Measurements from ENCODE around the gene KCND3.
"Not testable (repeated sequence)": the region's sequence is repeated elsewhere in the genome, so short reads cannot be mapped to it uniquely, and the experiment has no call there.

KCND3 gene

DNA sequence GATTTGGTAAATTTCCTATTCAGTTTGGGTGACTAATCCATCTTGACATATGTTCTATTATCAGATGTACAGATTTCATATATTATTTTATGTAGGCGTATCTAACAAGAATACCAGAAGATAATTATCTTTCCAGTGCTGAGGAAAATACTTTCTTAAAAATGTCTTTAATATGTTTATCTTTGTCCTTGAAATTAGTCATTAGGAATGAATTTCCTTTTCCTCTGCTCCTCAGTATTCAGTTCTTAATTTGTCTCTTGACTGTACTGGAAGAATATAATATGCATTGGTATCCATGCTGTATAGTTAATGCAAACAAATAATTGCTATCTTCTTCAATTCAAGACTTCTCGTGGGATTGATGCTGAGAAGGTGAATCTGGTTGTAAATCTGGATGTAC is 227.1 kb downstream of the KCND3 start:
- no peak for DNase-seq

DNA sequence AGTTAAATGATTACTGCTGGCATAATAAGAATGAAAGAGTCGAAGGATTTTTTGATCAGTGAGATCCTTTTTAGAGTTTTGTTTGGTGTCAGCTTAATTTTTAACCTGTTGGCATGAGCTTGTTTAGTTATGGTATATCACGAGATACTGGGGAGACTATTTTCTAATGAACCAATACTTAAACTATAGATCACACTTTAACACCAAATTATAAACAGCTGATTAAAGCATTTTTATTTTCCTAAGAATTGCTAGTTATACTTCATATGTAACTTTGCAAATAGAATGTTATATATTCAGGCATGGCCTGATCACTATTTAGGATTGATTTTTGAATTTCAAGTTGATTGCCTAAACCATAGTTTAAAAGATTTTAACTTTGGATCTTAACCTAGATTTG is 227.8 kb downstream of the KCND3 start:
- DNase-seq: no peak

DNA sequence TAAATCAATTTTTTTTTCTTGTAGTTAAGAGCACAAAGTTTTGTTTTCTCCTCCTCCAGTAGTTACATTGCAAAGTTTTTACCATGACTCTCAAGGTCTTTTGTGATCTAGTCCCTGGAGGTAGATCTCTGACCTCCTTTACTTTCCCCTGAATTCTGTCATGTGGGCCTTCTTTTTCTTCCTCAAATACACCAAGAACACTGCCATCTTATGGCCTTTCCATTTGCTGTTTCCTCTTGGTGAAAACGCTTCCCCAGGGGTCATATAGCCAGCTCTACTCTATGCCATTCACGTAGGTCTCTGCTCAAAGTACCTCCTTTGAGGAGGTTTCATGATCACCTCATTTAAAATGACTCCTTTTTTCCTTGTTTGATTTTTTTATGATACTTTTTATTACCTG is 231.1 kb downstream of the KCND3 start:
- DNase-seq: no peak

DNA sequence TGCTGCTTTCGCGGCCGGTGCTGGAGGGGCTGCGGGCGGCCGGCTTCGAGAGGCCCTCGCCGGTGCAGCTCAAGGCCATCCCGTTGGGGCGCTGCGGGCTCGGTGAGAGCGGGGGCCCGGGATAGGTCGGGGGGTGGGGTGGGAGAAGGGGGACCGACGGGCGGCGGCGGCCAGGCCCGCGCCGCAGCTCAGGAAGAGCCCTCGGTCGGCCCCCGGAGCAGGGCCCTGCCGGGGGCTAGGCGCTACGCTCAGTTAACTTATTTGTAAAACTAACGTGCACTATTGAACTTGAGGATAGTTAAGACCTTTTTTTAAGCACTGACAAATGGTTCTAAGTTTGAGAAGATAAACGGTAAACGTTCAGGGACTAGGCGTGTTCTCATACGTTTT is 233.3 kb downstream of the KCND3 start:
- no peak for DNase-seq

DNA sequence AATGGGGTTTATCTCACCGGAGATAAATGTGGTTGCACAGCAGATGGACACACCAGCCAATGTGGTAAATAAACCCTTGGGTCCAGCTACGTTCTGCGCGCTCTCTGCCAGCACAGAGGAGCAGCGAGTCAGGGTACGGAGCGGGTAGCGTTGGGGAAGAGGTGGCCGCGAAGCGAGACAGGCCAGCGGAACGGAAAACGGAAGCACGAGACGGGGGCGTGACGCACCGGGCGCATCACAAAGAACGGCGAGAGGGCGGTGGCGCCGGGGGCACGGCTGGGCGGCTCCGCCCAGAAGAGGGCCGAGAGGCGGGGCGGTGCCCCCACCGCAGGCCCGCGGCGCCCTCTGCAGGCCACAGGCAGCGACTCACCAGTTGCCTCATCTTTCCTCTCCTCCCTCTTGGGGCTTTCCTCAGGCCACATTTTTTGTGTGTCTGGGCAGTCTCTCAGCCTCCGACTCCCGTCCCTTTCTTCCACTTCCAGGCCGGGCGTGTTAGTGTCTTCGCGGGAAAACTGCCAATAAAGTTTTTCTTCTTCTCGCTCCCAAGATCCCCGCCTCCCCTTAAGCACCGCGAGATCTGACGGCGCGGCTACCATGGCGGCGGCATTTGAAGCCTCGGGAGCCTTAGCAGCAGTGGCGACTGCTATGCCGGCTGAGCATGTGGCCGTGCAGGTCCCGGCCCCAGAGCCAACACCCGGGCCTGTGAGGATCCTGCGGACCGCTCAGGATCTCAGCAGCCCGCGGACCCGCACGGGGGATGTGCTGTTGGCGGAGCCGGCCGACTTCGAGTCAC is 233.9 kb downstream of the KCND3 start, which contains the start of gene DDX20:
TSS of gene DDX20 (plus strand) at position 571 of the 793 bp plus-strand sequence. CDS start at position 595, 24 bp downstream.
- DNase-seq: peak; percentile 93

DNA sequence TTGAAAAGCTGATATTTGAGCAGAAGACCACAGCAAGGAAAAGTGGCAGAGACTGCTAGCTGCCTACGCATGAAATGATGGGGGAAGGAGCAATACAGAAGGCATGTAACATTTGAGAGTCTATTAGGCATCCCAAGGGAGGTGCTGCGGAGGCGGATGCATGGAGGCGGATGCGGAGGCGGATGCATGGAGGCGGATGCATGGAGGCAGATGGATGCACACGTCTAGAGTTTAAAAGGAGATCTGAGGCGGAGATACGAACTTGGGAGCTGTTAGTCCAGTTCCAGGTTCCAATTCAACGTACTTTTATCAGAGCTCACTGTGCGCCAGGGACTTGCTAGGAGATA is 234.5 kb downstream of the KCND3 start:
- no peak for DNase-seq

DNA sequence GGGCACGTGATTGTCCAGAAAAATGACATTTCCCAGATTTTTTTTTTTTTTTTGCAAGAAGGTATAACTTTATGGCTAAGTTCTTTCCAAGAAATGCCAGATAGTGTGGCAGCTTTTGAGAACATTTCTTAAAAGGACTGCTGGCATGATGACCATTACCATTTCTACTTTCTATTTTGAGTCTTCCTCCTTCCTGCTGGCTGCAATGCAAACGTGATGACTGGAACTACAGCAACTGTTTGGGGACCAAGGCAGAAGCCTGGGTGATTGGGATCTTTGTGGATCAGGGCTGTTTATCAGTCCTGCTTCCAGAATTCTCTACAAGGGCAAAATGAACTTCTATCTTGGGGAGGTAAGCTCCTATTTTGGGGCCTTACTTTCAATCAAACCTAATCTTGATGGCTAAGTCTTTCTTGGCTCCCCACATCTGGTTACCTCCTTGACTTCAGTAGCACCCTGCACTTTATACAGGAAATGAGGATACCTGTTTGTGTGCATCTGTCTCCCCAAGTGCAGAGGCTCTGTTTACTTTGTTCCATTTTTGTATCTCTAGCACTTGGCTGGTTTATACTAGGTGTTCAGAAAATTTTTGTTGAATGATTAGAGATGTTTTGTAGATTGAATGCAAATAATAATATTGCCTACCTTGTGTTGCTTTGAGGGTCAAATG is 237.4 kb downstream of the KCND3 start:
- DNase-seq: no peak

DNA sequence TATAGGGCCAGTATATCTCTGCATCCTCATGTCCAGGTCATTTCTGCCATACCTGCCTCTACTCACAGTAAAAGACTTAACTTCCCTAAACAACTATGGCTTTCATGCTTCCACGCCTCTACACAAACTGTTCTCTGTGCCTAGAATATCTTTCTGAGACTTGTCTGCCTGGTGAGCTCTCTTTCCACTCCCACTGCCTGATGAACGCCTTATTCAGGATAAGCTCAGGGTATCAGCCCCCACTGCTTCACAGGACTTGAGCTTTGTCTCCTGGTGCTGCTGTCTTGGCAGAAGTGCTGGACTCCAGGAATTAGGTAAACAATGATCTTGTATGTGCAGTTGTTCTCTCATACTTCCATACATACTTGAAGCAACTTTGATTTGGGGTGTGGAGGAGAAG is 238.6 kb downstream of the KCND3 start:
- DNase-seq: no peak

DNA sequence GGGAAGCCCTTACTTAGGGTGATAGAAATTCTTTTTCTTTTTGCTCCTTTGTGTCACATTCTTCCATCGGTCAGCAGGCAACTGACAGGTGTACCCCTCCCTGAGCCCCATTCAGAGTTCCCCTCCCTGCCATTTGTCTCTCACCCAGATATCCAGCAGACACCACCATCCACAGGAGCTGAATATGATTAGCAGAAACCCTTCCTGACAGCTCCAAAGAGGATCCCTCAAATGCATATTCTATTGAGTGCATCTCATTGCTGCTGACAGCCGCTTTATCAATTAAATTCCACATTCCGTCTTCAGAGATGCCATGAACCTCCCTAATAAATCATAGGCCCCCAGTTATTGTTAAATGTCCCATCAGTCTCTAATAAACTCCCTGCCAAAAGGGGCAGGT is 239.8 kb downstream of the KCND3 start:
- no peak for DNase-seq

DNA sequence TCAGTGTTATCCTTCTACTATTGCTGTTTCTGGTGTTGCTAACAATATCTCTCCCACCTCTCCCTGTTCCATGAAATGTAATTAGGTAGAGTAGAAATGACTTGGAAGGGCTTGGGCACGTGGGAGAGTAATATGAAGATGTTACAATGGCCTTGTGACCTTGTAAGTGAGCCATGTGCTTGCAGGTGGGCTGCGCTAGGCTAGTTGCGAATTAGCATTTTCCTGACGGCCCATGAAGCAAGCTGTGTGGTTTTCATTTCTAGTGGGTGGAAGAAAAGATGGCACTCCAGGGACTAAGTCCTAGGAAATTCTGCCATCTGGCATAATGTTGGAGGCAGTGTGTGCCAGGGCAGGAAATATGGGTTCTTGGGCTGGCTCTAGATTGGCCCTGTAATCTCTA is 241.5 kb downstream of the KCND3 start:
- DNase-seq: no peak

DNA sequence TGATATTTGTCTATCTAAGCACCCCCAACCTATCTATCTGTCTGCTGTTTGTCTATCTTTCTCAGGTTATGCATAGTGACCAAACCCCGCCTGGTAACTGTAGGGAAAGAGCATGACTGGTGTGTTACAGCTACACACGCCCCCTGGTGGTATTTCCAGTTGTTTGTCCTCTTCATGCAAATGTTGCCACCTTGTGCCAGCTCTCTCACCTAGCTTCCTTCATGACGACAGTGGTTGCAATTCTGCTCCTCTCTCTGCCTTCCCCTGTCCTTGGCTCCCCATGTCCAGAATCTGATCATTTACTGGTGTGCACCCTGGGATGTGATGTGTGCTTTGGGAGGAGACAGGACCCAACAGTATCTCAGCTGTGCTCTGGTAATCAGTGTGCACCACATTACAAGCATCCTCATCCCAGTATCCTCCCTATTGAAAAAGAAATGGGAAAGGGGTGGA is 242.2 kb downstream of the KCND3 start:
- DNase-seq: peak; percentile 76

DNA sequence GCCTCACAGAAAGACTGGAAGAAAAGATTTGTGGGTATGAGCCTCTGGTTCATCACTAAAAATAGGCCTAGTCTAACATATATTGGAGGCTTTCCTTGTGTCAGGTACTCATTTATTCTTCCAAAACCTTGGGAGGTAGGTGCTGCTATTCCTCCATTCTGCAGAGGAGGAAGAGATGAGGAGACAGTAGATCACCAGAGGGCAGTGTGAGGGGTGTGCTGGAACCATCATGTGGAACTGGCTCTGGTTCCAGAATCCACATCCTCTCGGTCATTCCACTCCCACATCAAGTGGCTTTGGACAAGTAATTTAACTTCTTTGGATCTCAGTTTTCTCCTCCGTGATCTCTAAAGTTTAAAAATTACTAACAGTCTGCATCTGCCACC is 242.9 kb downstream of the KCND3 start:
- DNase-seq: no peak

DNA sequence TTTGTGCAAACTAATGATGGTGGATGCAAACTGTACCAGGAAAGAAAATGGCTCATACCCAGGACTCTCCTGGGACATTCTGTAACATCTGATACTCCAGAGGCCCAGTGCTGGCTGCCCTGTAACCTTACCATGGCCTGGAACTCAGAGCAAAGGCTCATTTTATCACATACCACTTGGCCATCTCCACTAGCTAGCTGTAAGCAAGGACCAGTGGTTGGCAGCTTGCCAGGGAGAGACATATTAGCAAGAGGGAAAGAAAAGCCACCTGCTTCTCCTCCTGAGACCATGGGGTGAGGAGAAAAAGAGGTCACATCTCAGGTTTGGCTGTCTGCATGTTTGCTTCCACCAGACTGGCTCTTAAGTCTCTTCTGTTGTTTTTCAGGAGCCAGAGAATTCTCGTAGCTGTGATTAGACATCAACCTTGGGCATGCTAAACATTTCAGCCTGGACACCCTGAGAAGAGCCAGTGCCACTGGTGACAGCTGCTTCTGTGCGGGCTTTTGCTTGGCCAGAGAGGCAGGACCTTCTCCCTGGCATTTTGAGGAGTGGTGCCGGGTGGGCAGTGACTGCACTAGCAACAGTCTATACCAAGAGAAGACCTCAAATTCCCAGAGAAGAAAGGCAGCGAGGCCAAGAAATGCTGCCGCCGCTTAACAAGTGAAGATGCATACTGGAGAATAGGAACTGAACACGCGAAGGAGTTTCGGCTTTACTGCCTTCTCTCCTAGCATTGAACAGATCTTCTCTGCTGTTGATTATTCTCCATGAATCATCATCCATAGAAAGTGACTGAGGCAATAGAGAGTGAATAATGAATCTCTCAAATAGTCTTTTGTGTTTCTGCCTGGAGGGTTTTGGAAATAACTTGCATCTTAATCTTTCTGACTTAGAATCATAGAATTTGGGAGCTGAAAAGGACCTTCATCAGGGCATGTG is 243.5 kb downstream of the KCND3 start:
- no peak for DNase-seq

DNA sequence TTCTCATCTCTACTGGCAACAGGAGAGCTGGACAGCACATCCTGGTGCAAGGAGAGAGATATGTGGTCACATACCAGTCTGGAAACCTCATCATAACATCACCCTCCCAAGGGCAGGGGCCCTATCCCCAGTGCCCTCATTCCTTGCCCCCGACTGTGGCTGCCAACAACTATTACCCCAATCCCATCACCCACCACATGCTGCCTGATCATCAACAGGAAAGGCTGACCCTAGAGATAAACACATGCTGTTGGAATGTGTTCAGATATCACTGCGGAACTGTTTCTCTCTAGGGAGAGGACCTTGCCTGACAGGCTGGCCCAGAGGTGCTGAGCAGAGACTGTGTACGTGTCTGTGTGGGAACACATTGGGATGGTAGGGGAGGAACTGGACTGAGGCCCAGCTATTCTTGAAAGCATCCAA is 245.8 kb downstream of the KCND3 start:
- DNase-seq: no peak

DNA sequence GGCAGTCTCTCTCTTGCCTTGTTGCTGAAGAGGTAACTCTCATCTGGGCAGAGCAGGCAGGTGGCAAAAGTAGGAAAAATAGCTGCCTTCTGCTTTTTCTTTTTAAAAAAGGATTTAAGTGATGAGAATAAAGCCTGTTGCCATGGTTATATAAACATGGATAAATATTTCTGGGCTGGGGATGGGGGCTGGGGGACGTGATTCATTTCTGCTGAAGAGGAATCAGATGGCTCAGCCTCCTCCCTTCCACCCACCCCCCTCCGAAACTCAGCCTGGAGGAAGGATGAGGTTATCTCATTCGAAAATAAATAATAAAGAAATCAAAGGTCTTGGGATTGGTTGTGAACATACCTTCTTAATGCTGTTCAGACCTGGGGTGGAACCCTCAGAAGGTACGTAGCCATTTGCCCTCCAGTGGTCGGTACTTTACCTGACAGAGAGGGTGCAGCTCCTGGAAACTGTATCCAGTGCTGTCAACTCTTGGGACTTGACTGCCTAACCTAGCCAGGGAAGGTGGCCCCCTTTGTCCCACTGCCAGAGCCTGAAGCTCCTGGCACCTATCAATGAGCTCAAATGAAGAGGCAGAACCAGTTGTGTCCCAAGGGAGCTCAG is 246.4 kb downstream of the KCND3 start:
- DNase-seq: no peak

DNA sequence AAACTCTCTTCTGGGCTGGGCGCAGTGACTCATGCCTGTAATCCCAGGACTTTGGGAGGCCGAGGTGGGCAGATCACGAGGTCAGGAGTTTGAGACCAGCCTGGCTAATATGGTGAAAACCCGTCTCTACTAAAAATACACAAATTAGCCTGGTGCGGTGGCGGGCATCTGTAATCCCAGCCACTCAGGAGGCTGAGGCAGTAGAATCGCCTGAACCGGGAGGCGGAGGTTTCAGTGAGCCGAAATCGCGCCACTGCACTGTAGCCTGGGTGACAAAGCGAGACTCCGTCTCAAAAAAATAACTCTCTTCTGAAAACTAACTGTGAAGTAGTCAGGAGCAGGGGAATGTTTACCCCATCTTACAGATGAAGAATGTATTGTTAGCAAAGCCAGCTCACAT is 247.2 kb downstream of the KCND3 start:
- not testable (repeated sequence) for DNase-seq

DNA sequence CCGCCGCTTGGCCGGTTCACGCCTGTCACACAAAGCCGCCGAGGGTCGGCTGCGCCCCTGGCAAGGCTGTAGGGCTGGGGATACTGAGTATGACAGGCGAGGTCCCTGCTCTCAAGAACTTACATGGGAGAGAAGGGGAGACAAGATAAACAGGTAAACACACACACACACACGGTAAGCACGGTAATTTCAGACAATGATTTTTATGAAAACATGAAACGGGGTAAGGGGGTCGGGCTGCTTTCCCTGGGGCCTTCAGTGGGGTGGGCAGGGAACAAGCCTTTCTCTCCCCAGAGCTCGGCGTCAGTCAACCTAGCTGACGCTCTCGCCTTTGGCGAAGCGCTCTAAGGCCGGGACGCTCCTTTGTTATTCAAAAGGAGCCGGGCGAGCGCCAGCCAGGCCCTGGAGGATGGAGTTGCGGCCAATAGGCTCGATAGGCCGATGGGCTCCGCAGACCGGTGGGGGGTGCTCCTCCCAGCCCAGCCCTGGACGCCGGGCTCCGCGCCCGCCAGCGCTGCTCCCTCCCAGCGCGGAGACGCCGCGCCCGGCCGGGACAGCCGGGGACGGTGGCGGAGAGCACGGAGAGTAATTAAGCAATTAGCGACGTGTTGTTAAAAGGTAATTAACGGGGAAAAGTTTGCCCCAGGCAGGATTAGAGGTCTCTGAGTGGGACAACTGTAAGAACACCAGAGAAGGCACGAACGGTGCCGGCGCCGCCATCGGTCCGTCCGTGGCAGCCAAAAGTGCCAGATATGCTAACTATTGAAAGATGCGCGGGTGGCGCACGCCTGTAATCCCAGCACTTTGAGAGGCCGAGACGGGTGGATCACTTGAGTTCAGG is 249.3 kb downstream of the KCND3 start:
- DNase-seq: no peak

DNA sequence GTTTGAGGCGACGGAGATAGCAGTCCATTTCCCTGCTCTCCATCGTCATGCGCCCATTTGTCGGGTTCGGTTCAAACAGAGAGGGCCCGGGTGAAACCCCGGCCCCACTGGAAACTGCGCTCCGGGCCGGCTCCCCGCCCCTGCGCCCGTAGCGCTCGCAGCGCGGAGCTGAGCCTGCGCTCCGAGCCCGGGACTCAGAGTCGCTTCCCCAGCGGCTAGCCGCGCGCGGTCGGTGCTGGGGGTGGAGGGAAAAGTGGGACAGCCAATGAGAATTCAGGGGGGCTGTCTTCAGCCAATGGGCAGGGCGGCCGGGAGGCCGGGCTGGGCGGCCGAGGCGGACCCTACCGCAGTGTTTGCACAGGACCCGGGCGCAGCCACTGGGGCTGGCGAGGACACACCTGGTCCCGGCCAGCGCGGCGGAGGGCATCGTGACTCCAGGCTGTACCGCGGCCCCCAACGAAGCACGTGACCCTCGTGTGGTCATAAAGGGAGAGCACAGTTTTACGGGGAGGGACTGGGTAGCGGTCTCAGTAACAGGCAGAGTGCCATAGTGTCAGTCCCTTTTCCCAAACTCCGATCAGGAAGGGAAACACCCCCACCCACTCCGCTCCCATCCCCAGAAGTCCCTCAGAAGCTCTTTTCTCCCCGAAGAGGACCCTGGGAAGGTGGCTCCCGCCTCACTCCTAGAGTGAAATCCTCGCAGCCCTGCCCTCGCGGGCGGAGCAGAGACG is 250.1 kb downstream of the KCND3 start, which contains the start of gene INKA2:
TSS of gene INKA2 (minus strand) at position 202 of the 731 bp plus-strand sequence. CDS start at position 49, 153 bp downstream.
- DNase-seq: peak; percentile 77

DNA sequence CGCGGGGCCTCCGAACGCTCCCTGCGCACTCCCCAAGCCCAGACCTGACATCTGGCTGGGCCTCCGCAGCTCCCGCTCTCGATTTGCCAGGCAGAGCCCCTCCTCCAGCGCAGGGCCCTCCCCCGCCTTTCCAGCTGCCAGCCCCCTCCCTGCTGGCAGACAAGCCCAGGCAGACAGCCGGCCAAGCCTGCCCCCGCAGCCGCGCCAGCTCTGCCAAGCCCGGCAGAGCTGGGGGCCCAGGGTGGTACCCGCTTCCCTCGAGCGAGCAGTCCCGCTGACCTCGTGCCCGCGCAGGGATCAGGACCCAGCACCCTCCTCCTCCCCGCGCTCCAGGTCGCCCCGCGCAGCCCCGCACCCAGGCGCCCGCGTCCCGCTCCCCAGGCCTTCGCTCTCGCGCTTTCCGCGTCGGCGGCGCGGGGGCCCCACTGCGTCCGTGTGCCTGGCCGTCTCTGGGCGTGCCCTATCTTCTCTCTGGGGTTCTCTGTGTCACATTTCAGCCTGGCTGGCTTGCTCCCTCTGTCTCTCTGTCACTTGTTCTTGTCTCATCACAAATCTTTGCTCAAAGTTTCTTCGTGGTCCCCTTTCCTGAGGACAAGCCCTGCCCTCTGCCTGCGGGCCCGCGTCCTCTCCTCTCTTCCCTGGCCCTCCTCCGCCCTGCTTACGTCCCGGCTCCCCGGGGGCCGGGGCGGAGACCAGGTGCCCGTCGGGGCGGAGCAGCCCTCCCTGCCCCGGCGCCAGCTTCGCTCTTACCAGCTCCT is 250.9 kb downstream of the KCND3 start:
- peak; percentile 58 for DNase-seq

DNA sequence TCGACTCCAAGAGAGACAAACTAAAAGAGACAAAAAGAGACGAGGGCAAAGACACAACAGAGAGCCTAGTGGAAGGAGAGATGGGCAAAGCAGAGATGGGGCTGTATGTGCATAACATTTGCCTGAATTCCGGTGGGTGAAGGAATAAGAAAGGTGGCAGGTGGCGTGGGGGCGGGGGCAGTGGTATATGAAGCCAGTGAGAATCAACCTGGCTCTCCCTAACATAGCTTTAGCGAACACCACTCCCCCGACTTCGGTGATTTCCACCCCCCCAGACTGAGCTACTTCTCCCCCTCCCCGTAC is 251.4 kb downstream of the KCND3 start:
- no peak for DNase-seq

Measured in CD4-positive, alpha-beta T cell treated with Interleukin-21 for 1 hour (primary cell).